Activated T-helper 2 cell treated with anti-CD3 and anti-CD28 coated beads, Interferon-gamma antibody, Interleukin-2, Interleukin-4, amounts not matched to agents 10 μg/mL and 5 μg/mL and 100 μg/mL, durations not matched to agents 14 hours and 24 hours and 36 hours (primary cell): ENCODE measurements around the gene MAT2A. TPM values are rescaled to one million over a fixed set of nuclear protein-coding genes. Genes with fewer than 3 reads are reported as not detected.
A peak's percentile ranks its signal among the peaks of the same experiment; 100 is the strongest.
"Not testable (repeated sequence)": the region's sequence is repeated elsewhere in the genome, so short reads cannot be mapped to it uniquely, and the experiment has no call there.

Source experiments
- DNase-seq: peaks from one replicate; pipeline ENCODE4 v3.0.0; 2021; ENCODE audit warnings: low spot score
- H3K27ac Mint-ChIP-seq: one replicate; pipeline ENCODE4 v1.8.0; 2021; ENCODE audit warnings: mixed read lengths
- H3K27me3 Mint-ChIP-seq: one replicate; pipeline ENCODE4 v1.8.0; 2021; ENCODE audit warnings: low read depth, mixed read lengths
- H3K36me3 Mint-ChIP-seq: one replicate; pipeline ENCODE4 v1.8.0; 2021; ENCODE audit warnings: low read depth, mixed read lengths
- H3K4me1 Mint-ChIP-seq: one replicate; pipeline ENCODE4 v1.8.0; 2021; ENCODE audit warnings: low read depth, mixed read lengths
- H3K4me3 Mint-ChIP-seq: one replicate; pipeline ENCODE4 v1.8.0; 2021; ENCODE audit warnings: low read depth, mild to moderate bottlenecking, moderate library complexity, mixed read lengths
- H3K9me3 Mint-ChIP-seq: one replicate; pipeline ENCODE4 v1.8.0; 2021; ENCODE audit warnings: mixed read lengths
- intact Hi-C: fragments of 100-400 bp; cut with micrococcal nuclease; formaldehyde crosslinking; loops from one replicate; pipeline ENCODE4 v1.15.1; 2023
- total RNA-seq: library from RNA; stranded (reverse); gene quantifications from 2 replicates; pipeline ENCODE4 v1.2.3, GENCODE V29; 2022

MAT2A gene
- total RNA-seq, 1 donor from 2014 or later = 403 TPM

DNA sequence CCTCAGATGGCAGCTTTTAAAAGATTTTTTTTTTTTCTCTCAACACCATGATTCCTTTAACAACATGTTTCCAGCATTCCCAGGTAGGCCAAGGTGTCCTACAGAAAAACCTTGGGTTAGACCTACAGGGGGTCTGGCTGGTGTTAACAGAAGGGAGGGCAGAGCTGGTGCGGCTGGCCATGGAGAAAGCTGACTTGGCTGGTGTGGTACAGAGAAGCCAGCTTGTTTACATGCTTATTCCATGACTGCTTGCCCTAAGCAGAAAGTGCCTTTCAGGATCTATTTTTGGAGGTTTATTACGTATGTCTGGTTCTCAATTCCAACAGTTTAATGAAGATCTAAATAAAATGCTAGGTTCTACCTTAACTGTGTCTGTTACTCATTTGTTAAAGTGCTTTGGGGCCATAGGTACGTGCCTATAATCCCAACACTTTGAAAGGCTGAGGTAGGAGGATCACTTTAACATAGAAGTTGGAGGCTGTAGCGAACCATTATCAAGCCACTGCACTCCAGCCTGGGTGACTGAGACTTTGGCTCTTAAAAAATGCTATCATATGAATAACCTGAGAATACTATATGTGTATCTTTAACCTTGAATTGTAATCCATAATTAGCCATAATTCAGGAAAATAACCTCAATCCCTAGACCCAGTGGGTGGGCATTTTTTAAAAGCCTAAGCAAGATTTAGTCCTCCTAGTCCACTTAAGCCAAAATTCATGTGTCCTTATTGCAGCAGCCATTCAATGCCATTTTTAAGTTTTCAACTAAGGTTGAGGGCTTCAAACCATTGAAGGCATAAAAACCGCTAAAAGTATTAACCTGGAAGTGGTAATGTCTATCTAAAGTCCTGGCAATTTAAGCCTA, 6.2 kb downstream of the MAT2A start:
- H3K27ac Mint-ChIP-seq, intact Hi-C loops, DNase-seq, H3K27me3 Mint-ChIP-seq, H3K9me3 Mint-ChIP-seq, H3K4me3 Mint-ChIP-seq: not testable (repeated sequence)
- H3K36me3 Mint-ChIP-seq = peaks cover 82% of the 10 kb centered on the region
- H3K4me1 Mint-ChIP-seq = peaks cover 32% of the 10 kb centered on the region

DNA sequence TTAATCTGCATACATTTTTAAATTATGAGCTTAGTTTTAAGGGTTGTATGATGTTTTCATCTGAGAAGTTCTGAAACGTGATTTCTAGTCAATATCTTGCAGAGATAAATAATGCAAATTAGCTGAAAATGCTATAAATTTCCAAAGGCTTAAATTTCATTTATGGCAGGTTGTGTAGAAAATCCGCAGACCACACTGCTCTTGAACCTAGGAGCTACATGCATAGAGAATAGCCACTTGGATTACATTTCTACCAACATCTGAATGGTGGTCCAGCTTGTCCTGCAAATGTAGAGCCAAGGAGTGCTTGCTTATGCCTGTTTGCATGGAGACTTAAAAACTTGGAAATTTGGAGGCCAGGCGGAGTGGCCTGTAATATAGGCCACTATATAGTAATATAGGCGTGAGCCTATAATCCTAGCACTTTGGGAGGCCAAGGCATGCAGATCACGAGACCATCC, 6.8 kb downstream of the MAT2A start:
- intact Hi-C loops = no loop called here
- no peaks in the 10 kb centered on the region for H3K9me3 Mint-ChIP-seq
- no peak for DNase-seq
- no peaks in the 10 kb centered on the region for H3K27me3 Mint-ChIP-seq
- peaks cover 29% of the 10 kb centered on the region for H3K4me1 Mint-ChIP-seq
- H3K4me3 Mint-ChIP-seq = no peak overlapping the region
- H3K27ac Mint-ChIP-seq = no peak overlapping the region
- H3K36me3 Mint-ChIP-seq = peaks cover 81% of the 10 kb centered on the region

GRCh38 chr2:85547089-85547858, 8.3 kb downstream of the MAT2A start:
- peaks cover 81% of the 10 kb centered on the region for H3K36me3 Mint-ChIP-seq
- intact Hi-C loops = no loop called here

DNA sequence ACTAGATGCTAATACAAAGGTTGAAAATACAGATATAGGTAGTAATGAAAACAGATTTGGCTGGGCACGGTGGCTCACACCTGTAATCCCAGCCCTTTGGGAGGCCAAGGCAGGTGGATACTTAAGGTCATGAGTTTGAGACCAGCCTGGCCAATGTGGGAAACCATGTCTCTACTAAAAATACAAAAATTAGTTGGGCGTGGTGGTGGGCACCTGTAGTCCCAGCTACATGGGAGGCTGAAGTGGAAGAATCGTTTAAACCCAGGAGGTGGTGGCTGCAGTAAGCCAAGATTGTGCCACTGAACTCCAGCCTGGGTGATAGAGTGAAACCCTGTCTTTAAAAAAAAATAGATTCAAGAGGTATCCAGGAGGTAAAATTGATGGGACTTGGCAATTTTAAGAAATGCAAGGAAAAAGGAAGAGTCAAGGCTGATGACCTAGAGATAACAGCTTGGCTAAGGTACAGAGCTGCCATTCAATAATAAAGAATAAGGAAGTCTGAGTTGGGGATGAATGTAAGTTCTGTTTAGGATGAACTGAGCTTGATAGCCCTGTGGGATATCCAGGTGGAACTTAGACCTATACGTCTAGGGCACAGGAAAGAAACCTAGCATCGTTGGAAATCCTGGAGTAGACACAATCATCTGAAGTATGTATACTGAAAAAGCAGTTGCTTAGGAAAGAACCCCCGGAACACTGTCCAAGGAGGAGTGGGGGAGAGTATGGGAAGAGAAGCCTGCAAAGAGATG, 9.1 kb downstream of the MAT2A start:
- Mint-ChIP-seq H3K36me3 (peaks cover 81% of the 10 kb centered on the region), H3K4me1 (peaks cover 9% of the 10 kb centered on the region), H3K27me3 (no peaks in the 10 kb centered on the region), H3K9me3 (no peaks in the 10 kb centered on the region), H3K4me3 (no peak overlapping the region), H3K27ac (peak overlapping the region; percentile 6)
- intact Hi-C loops = no loop called here
- DNase-seq = no peak

More at GRCh38 chr2:85547089-85547858, 8.3 kb downstream of the MAT2A start:
- Mint-ChIP-seq H3K9me3 (no peaks in the 10 kb centered on the region), H3K4me1 (peaks cover 17% of the 10 kb centered on the region), H3K4me3 (no peak overlapping the region), H3K27me3 (no peaks in the 10 kb centered on the region), H3K27ac (peak overlapping the region; percentile 69)
- DNase-seq = no peak

DNA sequence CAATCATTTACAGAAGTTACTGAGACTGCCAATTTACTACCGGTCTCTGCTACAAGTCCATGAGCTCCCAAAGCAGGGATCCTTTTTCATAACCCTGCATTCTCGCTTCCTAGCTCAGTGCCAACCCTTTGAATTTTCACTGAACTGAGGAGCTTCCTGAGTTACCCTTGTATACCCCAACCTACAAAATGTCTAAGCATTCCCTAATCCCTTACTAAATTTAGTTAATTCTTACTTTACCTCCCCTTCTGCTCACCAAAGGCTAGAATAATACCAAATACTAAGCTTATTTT, 9.6 kb downstream of the MAT2A start:
- Mint-ChIP-seq H3K4me3 (no peak overlapping the region), H3K27me3 (no peaks in the 10 kb centered on the region), H3K27ac (no peak overlapping the region), H3K9me3 (no peaks in the 10 kb centered on the region), H3K4me1 (peaks cover 6% of the 10 kb centered on the region), H3K36me3 (peaks cover 80% of the 10 kb centered on the region)
- DNase-seq = no peak
- intact Hi-C loops = no loop called here

- intact Hi-C loops = no loop called here
- Mint-ChIP-seq H3K27me3 (no peaks in the 10 kb centered on the region), H3K36me3 (peaks cover 78% of the 10 kb centered on the region), H3K27ac (no peak overlapping the region), H3K4me1 (peaks cover 3% of the 10 kb centered on the region), H3K9me3 (no peaks in the 10 kb centered on the region), H3K4me3 (no peak overlapping the region)
- DNase-seq = no peak
Measured at GRCh38 chr2:85549095-85549494, 10.1 kb downstream of the MAT2A start.

- Mint-ChIP-seq H3K36me3 (peaks cover 76% of the 10 kb centered on the region), H3K9me3 (no peaks in the 10 kb centered on the region), H3K4me3 (no peak overlapping the region), H3K4me1 (no peaks in the 10 kb centered on the region), H3K27ac (no peak overlapping the region), H3K27me3 (no peaks in the 10 kb centered on the region)
- no peak for DNase-seq
- intact Hi-C loops = no loop called here
Measured at GRCh38 chr2:85549826-85550225, 10.9 kb downstream of the MAT2A start.

- Mint-ChIP-seq H3K27me3 (no peaks in the 10 kb centered on the region), H3K4me1 (peaks cover 3% of the 10 kb centered on the region), H3K4me3 (no peak overlapping the region), H3K27ac (no peak overlapping the region), H3K36me3 (peaks cover 77% of the 10 kb centered on the region), H3K9me3 (no peaks in the 10 kb centered on the region)
- no peak for DNase-seq
- intact Hi-C loops = no loop called here
Measured at GRCh38 chr2:85550486-85550885, 11.5 kb downstream of the MAT2A start.

DNA sequence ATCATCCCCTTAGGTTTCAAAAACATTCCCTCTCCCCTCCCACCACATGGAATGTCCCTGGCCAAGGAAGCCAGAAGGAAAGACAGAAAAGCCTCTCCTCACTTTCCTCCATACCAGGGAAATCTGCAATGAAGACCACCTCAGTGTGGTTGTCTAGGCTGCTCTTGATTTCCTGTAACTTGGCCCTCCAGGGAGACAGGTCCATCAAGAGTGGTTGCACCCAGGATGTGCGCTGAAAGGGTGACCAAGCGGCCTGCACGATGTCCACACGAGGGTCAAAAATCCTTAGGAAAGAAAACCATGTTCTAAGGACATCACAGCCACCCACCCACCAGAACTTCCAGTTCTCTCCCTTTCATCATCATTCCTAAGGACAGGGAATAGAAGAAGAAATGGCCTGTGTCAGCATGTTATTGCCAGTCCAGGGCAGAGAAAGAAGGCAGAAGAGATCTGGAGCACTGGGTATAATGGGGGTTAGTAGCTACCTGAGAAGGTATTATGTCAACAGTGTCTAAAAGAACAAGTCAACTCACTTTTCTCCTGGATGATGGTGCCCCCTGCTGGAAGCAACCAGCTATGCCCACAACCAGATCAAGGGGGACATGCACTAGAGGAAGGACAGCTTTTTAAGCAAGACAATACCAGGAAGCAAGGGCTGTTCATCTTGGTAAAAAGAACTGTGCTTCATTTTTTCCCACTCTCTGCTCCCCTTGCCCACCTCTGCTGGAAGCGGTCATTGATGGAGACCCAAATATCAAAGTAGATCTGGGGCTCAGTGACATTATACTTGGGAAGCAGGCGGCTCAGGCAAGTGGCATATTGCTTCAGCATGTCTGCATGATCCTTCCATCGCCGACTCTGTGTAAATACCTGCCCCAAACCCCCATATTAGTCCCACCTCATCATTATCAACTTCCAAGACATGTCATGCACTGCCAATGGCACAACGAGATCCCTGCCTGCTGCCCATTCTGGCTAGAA, 13.0 kb downstream of the MAT2A start:
- intact Hi-C loops = loop anchor here (1.0 kb wide), 2 partner anchors 132 to 161 kb away; no protein-coding TSS in a partner anchor
- Mint-ChIP-seq H3K4me1 (peaks cover 3% of the 10 kb centered on the region), H3K36me3 (peaks cover 80% of the 10 kb centered on the region), H3K9me3 (no peaks in the 10 kb centered on the region), H3K4me3 (no peak overlapping the region), H3K27ac (no peak overlapping the region), H3K27me3 (no peaks in the 10 kb centered on the region)
- DNase-seq = peak; percentile 80

- DNase-seq = no peak
- Mint-ChIP-seq H3K4me1 (peaks cover 4% of the 10 kb centered on the region), H3K27me3 (no peaks in the 10 kb centered on the region), H3K9me3 (no peaks in the 10 kb centered on the region), H3K36me3 (peaks cover 77% of the 10 kb centered on the region), H3K27ac (no peak overlapping the region), H3K4me3 (no peak overlapping the region)
- intact Hi-C loops = no loop called here
Measured at GRCh38 chr2:85553184-85553583, 14.2 kb downstream of the MAT2A start.

GRCh38 chr2:85554980-85555612, 16.1 kb downstream of the MAT2A start:
- Mint-ChIP-seq H3K27me3 (no peaks in the 10 kb centered on the region), H3K27ac (no peak overlapping the region), H3K4me1 (peaks cover 13% of the 10 kb centered on the region), H3K36me3 (peaks cover 70% of the 10 kb centered on the region), H3K4me3 (no peak overlapping the region), H3K9me3 (no peaks in the 10 kb centered on the region)
- intact Hi-C loops = no loop called here
- DNase-seq = no peak
